Endothelial cell of umbilical vein (primary cell): Measurements from ENCODE around the gene MPC1L. TPM values are rescaled to one million over a fixed set of nuclear protein-coding genes. Genes with fewer than 3 reads are reported as not detected.

Source experiments
- BruUV-seq: library from RNA; stranded (reverse); fragments of 400-500 nt; replicated peaks from 2 replicates; lab custom pipeline; 2021; lab: Mats Ljungman, UMichigan
- CTCF ChIA-PET: fragments of 300-600, 350-600 bp; sonication (Branson Sonifier 250); formaldehyde crosslinking; loops from one replicate; lab custom pipeline; 2021; ENCODE audit warnings: antibody characterized with exemption, inconsistent platforms; lab: Charles Lee
- POLR2A ChIA-PET: fragments of 300-600, 350-600 bp; sonication (Branson Sonifier 250); formaldehyde crosslinking; loops from one replicate; lab custom pipeline; 2021; ENCODE audit warnings: antibody characterized with exemption, inconsistent platforms; lab: Charles Lee
- DNase-seq: peaks from one replicate; pipeline ENCODE4 v3.0.0-alpha.2; 2011; ENCODE audit warnings: low read depth, low spot score
- FAIRE-seq: peaks from 2 replicates; lab custom pipeline; 2011; peaks lifted over from hg19 to GRCh38; lab: Jason Lieb, UNC
- H2AFZ ChIP-seq: 2 replicates; pipeline ENCODE4 v1.6.0; 2012; ENCODE audit warnings: low read depth, low read length, control low read depth, inconsistent platforms
- H3K27ac ChIP-seq: 2 replicates; pipeline ENCODE4 v1.5.1; 2011; ENCODE audit warnings: low read depth, mild to moderate bottlenecking, control low read depth, low read length, moderate library complexity; ENCODE audit not compliant: insufficient read depth
- H3K27me3 ChIP-seq, 2 experiments: 2 replicates each; pipeline versions ENCODE4 v1.6.0 to v1.6.1; 2011; ENCODE audit warnings: low read length in 2 of 2, mixed read lengths in 1 of 2; ENCODE audit not compliant: control insufficient read depth in 2 of 2, insufficient read depth in 2 of 2
- H3K36me3 ChIP-seq, 2 experiments: 2 replicates in 1 of 2; 3 replicates in 1 of 2; pipeline ENCODE4 v1.5.1; 2011; ENCODE audit warnings: low read length in 2 of 2, mild to moderate bottlenecking in 1 of 2, moderate library complexity in 1 of 2; ENCODE audit not compliant: control insufficient read depth in 2 of 2, insufficient read depth in 2 of 2; ENCODE audit errors: extremely low read depth in 1 of 2
- H3K4me1 ChIP-seq: 3 replicates; pipeline ENCODE4 v1.5.1; 2011; ENCODE audit warnings: mild to moderate bottlenecking, low read length; ENCODE audit not compliant: control insufficient read depth, insufficient read depth; ENCODE audit errors: extremely low read depth
- H3K4me2 ChIP-seq: 2 replicates; pipeline ENCODE4 v1.6.1; 2011; ENCODE audit warnings: low read length, control low read depth, mixed read lengths; ENCODE audit not compliant: insufficient read depth
- H3K4me3 ChIP-seq, 3 experiments: fragments of 200-600 bp in 1 of 3; sonication (generic), shearing (Covaris generic) in 1 of 3; replicated peaks in 1 of 3; 2 replicates each; pipeline ENCODE4 v1.5.1; 2011 to 2016; ENCODE audit warnings: control low read depth in 3 of 3, low read length in 3 of 3, mild to moderate bottlenecking in 2 of 3, inconsistent platforms in 1 of 3, low read depth in 1 of 3, moderate library complexity in 1 of 3; ENCODE audit not compliant: insufficient read depth in 1 of 3
- H3K79me2 ChIP-seq: 2 replicates; pipeline ENCODE4 v1.6.0; 2012; ENCODE audit warnings: low read length, inconsistent platforms; ENCODE audit not compliant: control insufficient read depth, insufficient read depth
- H3K9ac ChIP-seq: replicated peaks from 2 replicates; pipeline ENCODE3; 2011; ENCODE audit warnings: low read length, control low read depth; ENCODE audit not compliant: insufficient read depth; ENCODE audit errors: extremely low read depth
- H3K9me1 ChIP-seq: replicated peaks from 3 replicates; pipeline ENCODE4 v1.6.0; 2011; ENCODE audit warnings: mild to moderate bottlenecking, low read length; ENCODE audit not compliant: control insufficient read depth, insufficient read depth; ENCODE audit errors: extremely low read depth
- H3K9me3 ChIP-seq: replicated peaks from 2 replicates; pipeline ENCODE4 v1.5.1; 2012; ENCODE audit warnings: low read length, inconsistent platforms; ENCODE audit not compliant: control insufficient read depth, insufficient read depth
- H4K20me1 ChIP-seq: replicated peaks from 2 replicates; pipeline ENCODE3; 2011; ENCODE audit warnings: mild to moderate bottlenecking, low read length; ENCODE audit not compliant: control insufficient read depth, insufficient read depth; ENCODE audit errors: extremely low read depth
- CTCF ChIP-seq, 2 donors: IDR thresholded peaks; 1 replicate in 1 of 2; 2 replicates in 1 of 2; pipeline ENCODE4 v1.5.1; 2011; ENCODE audit warnings: low read length in 2 of 2, mild to moderate bottlenecking in 2 of 2, moderate library complexity in 2 of 2, control low read depth in 1 of 2, inconsistent platforms in 1 of 2, low read depth in 1 of 2; ENCODE audit not compliant: insufficient read depth in 1 of 2; ENCODE audit errors: extremely low read depth in 1 of 2
- FOS ChIP-seq: IDR thresholded peaks from 2 replicates; pipeline ENCODE4 v1.6.1; 2011; ENCODE audit warnings: mild to moderate bottlenecking, low read length, moderate library complexity, borderline replicate concordance; ENCODE audit not compliant: insufficient read depth
- GATA2 ChIP-seq: IDR thresholded peaks from 2 replicates; pipeline ENCODE4 v1.7.0; 2011; ENCODE audit warnings: low read depth, mild to moderate bottlenecking, moderate library complexity, mixed read lengths, low read length; ENCODE audit not compliant: insufficient read length, insufficient read depth
- JUN ChIP-seq: IDR thresholded peaks from 2 replicates; pipeline ENCODE4 v1.6.1; 2011; ENCODE audit warnings: borderline replicate concordance, low read depth; ENCODE audit not compliant: insufficient read length, insufficient read depth
- MYC ChIP-seq: IDR thresholded peaks from one replicate; pipeline ENCODE4 v1.6.1; 2011; ENCODE audit warnings: mild to moderate bottlenecking, low read depth, low read length
- POLR2AphosphoS5 ChIP-seq: IDR thresholded peaks from 2 replicates; pipeline ENCODE4 v1.6.1; 2012; ENCODE audit warnings: low read depth, mild to moderate bottlenecking, control low read depth, low read length, moderate library complexity; ENCODE audit not compliant: insufficient read depth
- dilution Hi-C: fragments of 300-500 bp; cut with MboI; formaldehyde crosslinking; loops from one replicate; pipeline ENCODE4 v1.15.0; 2019; ENCODE audit warnings: low sequenced_read_pairs; ENCODE audit not compliant: extremely low pct_ligation_motif_present
- intact Hi-C: fragments of 100-400 bp; cut with micrococcal nuclease; formaldehyde crosslinking; loops from one replicate; pipeline ENCODE4 v1.10.0; 2022
- polyA plus RNA-seq, 4 experiments: library from polyadenylated mRNA; depleted of rRNA in 3 of 4; stranded (reverse) in 3 of 4; unstranded in 1 of 4; fragments of >200 nt; gene quantifications; 2 replicates each; pipeline versions ENCODE4 v1.2.1 to v1.2.3, GENCODE V29; 2011 to 2012; ENCODE audit warnings: missing spikeins in 1 of 4
- total RNA-seq: library from RNA; stranded (reverse); gene quantifications from 2 replicates; pipeline ENCODE4 v1.2.3, GENCODE V29; 2021
- TF ChIP-seq, protein P1 (sequence below): IDR thresholded peaks from 2 replicates; pipeline ENCODE4 v1.6.1; 2011; ENCODE audit not compliant: insufficient read depth, insufficient read length

The MPC1L gene
- total and polyA plus RNA-seq, 2 donors (not counting 3 experiments of a cell fraction or from before 2014, with no cell fraction given) = 0.19 TPM; not detected in 1

GRCh38 chrX:40623665-40624064, 437 bp downstream of the MPC1L start:
- Histone ChIP-seq H3K27me3 (no peaks in the 10 kb centered on the region), H2AFZ (no peak overlapping the region), H3K36me3 (no peaks in the 10 kb centered on the region), H3K9me1 (no peaks in the 10 kb centered on the region), H3K4me3 (no peak overlapping the region), H3K79me2 (no peaks in the 10 kb centered on the region), H3K9me3 (no peaks in the 10 kb centered on the region), H3K4me1 (no peaks in the 10 kb centered on the region), H3K9ac (no peak overlapping the region), H3K27ac (no peak overlapping the region), H3K4me2 (no peak overlapping the region), H4K20me1 (no peaks in the 10 kb centered on the region)
- no peak for DNase-seq
- dilution Hi-C loops (no loop called here), intact Hi-C loops (no loop called here)
- FAIRE-seq = no peak
- no TSS peak for BruUV-seq
- POLR2A ChIA-PET = no interaction called here
- no peak for TF ChIP-seq GATA2
- TF ChIP-seq FOS = no peak
- no peak for TF ChIP-seq POLR2AphosphoS5
- TF ChIP-seq, protein P1, sequence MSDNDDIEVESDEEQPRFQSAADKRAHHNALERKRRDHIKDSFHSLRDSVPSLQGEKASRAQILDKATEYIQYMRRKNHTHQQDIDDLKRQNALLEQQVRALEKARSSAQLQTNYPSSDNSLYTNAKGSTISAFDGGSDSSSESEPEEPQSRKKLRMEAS = no peak
- no peak for TF ChIP-seq MYC
- no peak for TF ChIP-seq CTCF (IDR thresholded peaks at IDR 0.05; ENCODE audit: extremely low read depth in 1 of 2, insufficient read depth in 1 of 2, low read depth in 1 of 2, low read length in 2 of 2)
- TF ChIP-seq JUN = no peak
- CTCF ChIA-PET = no interaction called here
